Measurements from ENCODE around the gene PDZD11.

- no peak for TF ChIP-seq CTCF (conservative IDR thresholded peaks at IDR 0.05; ENCODE audit: low read length)
- TF ChIP-seq EZH2phosphoT487 (IDR thresholded peaks at IDR 0.05; ENCODE audit: borderline replicate concordance, low read depth, low read length) = no peak
Observed at GRCh38 chrX:70254063-70254400, 35.7 kb downstream of the PDZD11 start.
